Duodenal mucosa (tissue), 2 donors: ENCODE measurements around the gene SUMF1.

Source experiments
- H3K27ac ChIP-seq: one replicate; pipeline ENCODE4 v1.7.0; 2013; ENCODE audit warnings: low read depth, low read length
- H3K27me3 ChIP-seq, 2 donors: one replicate each; pipeline ENCODE4 v1.7.0; 2013; ENCODE audit warnings: low read length in 2 of 2, control low read depth in 1 of 2; ENCODE audit not compliant: insufficient read depth in 2 of 2, control insufficient read depth in 1 of 2
- H3K36me3 ChIP-seq, 2 donors: one replicate each; pipeline ENCODE4 v1.7.0; 2013; ENCODE audit warnings: low read length in 2 of 2, control low read depth in 1 of 2; ENCODE audit not compliant: insufficient read depth in 2 of 2, control insufficient read depth in 1 of 2
- H3K4me1 ChIP-seq, 2 donors: one replicate each; pipeline ENCODE4 v1.7.0; 2013; ENCODE audit warnings: low read length in 2 of 2, control low read depth in 1 of 2; ENCODE audit not compliant: insufficient read depth in 2 of 2, control insufficient read depth in 1 of 2
- H3K4me3 ChIP-seq, 2 donors: one replicate each; pipeline ENCODE4 v1.7.0; 2013; ENCODE audit warnings: low read length in 2 of 2, low read depth in 1 of 2
- H3K9ac ChIP-seq, 2 donors: one replicate each; pipeline ENCODE4 v1.7.0; 2013; ENCODE audit warnings: low read length in 2 of 2, low read depth in 1 of 2
- H3K9me3 ChIP-seq, 2 donors: one replicate each; pipeline ENCODE4 v1.7.0; 2013; ENCODE audit warnings: low read length in 2 of 2, control low read depth in 1 of 2; ENCODE audit not compliant: control insufficient read depth in 1 of 2

The SUMF1 gene

GRCh38 chr3:4408958-4409357 lies 58.1 kb downstream of the SUMF1 start:
- H3K9me3 ChIP-seq, result no peaks in the 10 kb centered on the region
- H3K36me3 ChIP-seq, result peaks cover 0 to 22% of the 10 kb centered on the region in 2 donors
- no peak overlapping the region for H3K4me3 ChIP-seq
- H3K27ac ChIP-seq, result no peak overlapping the region
- no peak overlapping the region for H3K9ac ChIP-seq
- H3K27me3 ChIP-seq, result no peaks in the 10 kb centered on the region
- peaks cover 12 to 13% of the 10 kb centered on the region in 2 donors for H3K4me1 ChIP-seq

DNA sequence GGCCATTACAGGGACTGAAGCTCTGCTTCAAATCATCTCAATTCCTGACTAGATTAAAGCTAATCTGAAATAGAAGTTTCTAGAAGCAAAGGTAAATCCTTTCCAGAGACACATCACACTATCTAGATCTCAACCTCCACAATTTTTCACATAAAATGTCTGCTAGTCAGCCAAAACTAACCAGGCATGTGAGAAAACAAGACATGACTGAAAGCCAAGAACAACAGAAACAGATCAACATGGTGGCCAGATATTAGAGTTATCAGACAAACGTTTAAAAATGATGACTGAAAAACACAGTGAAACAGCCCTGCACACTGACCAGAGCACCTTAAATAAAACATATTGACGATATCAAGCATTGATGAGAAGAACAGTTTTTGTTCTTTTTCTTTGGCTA lies 59.1 kb downstream of the SUMF1 start:
- no peak overlapping the region for H3K9ac ChIP-seq
- H3K9me3 ChIP-seq, result no peaks in the 10 kb centered on the region
- no peak overlapping the region for H3K27ac ChIP-seq
- peaks cover 0 to 24% of the 10 kb centered on the region in 2 donors for H3K36me3 ChIP-seq
- peaks cover 12 to 13% of the 10 kb centered on the region in 2 donors for H3K4me1 ChIP-seq
- H3K27me3 ChIP-seq, result no peaks in the 10 kb centered on the region
- H3K4me3 ChIP-seq, result no peak overlapping the region

GRCh38 chr3:4406746-4407568 lies 60.1 kb downstream of the SUMF1 start:
- no peak overlapping the region for H3K9ac ChIP-seq
- H3K36me3 ChIP-seq, result peaks cover 4 to 33% of the 10 kb centered on the region in 2 donors
- H3K27ac ChIP-seq, result no peak overlapping the region

DNA sequence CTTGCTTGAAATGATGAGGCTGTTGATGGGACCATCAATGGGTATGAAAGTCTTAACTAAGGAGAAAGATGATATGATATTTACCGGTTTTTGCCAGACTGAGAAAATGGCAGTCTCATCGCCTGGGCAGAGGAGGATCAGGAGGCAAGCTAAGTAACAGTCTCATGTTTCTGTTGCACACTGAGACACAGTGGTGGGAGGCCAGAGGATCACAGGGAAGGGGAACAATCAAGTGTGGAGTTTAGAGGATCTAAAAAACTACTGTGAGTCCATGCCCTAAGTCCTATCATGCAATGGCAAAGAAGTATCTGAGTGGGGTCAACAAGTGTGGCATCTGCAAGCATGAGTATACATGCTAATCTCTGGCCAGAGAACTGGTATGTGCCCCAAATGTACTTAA lies 62.2 kb downstream of the SUMF1 start:
- H3K27me3 ChIP-seq, result no peaks in the 10 kb centered on the region
- H3K9me3 ChIP-seq, result no peaks in the 10 kb centered on the region
- H3K9ac ChIP-seq, result no peak overlapping the region
- peaks cover 5 to 28% of the 10 kb centered on the region in 2 donors for H3K36me3 ChIP-seq
- H3K4me1 ChIP-seq, result peaks cover 12 to 13% of the 10 kb centered on the region in 2 donors
- no peak overlapping the region for H3K4me3 ChIP-seq
- no peak overlapping the region for H3K27ac ChIP-seq

More at GRCh38 chr3:4406746-4407568, 60.1 kb downstream of the SUMF1 start:
- no peaks in the 10 kb centered on the region for H3K27me3 ChIP-seq
- H3K4me1 ChIP-seq, result peaks cover 12 to 13% of the 10 kb centered on the region in 2 donors
- no peak overlapping the region for H3K4me3 ChIP-seq
- H3K9me3 ChIP-seq, result no peaks in the 10 kb centered on the region

- Histone ChIP-seq H3K4me3 (no peak overlapping the region), H3K4me1 (peaks cover 0 to under 1% of the 10 kb centered on the region in 2 donors), H3K9ac (no peak overlapping the region), H3K36me3 (peaks cover 5 to 28% of the 10 kb centered on the region in 2 donors), H3K27me3 (no peaks in the 10 kb centered on the region), H3K27ac (no peak overlapping the region), H3K9me3 (no peaks in the 10 kb centered on the region)
Measured at GRCh38 chr3:4401441-4401840, 65.6 kb downstream of the SUMF1 start.

GRCh38 chr3:4399476-4399875 lies 67.6 kb downstream of the SUMF1 start:
- no peaks in the 10 kb centered on the region for H3K4me1 ChIP-seq
- H3K27ac ChIP-seq, result no peak overlapping the region
- no peaks in the 10 kb centered on the region for H3K9me3 ChIP-seq
- no peak overlapping the region for H3K4me3 ChIP-seq
- no peak overlapping the region for H3K9ac ChIP-seq
- peaks cover 5 to 22% of the 10 kb centered on the region in 2 donors for H3K36me3 ChIP-seq
- no peaks in the 10 kb centered on the region for H3K27me3 ChIP-seq

DNA sequence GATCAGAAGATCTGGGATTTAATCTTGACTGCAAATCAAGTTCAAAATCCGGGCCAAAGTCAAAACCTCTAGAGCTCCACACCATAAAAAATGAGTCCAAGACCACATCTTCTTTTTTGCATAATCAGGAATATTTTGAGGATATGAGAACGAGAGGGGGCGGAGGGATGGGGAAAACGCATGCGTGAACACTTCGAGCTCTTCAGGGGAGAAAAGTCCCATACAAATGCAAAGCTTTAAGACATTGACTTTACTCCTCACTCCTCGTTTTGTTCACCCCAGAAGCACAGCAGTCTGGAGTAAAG lies 68.2 kb downstream of the SUMF1 start:
- Histone ChIP-seq H3K4me1 (no peaks in the 10 kb centered on the region), H3K36me3 (peaks cover 5 to 22% of the 10 kb centered on the region in 2 donors), H3K9me3 (no peaks in the 10 kb centered on the region), H3K9ac (no peak overlapping the region), H3K27ac (no peak overlapping the region), H3K4me3 (no peak overlapping the region), H3K27me3 (no peaks in the 10 kb centered on the region)

DNA sequence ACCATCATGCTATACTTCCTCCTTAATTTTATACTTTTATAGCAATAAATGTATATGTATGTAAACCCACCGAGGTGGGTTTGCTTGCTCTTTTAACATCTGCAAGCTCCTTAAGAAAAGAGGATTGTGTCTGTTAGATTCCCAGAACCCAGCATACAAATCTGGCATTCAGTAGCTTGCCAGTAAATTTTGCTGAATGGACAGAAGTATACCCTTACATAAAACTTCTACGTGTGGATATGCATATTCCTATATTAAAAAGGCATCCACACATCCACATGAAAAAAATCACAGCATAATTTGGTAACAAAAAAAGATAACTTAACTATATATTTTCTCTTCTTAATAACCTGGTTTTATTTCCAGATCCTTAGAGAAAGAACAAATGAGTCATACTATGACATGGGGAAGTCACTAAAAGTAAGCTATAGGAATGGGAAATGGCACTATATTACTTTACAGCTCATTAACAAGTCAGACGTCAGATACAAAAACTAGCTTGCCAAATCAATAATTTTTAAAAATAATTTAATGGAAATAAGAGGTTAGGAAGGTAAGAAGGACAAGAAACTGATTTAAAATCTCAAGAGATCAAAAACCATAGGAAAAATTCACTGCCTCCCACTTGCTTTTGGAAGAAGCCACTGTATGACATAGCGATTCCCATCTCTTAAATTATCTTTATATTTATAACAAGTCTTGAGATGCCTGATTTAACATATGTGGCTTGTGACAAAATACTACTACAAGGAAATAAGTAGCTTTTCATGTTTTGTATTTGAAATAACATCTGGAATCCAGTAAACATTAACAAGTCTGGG lies 68.7 kb downstream of the SUMF1 start:
- Histone ChIP-seq H3K9me3 (no peaks in the 10 kb centered on the region), H3K9ac (no peak overlapping the region), H3K36me3 (peaks cover 5 to 18% of the 10 kb centered on the region in 2 donors), H3K27me3 (no peaks in the 10 kb centered on the region), H3K27ac (no peak overlapping the region), H3K4me1 (no peaks in the 10 kb centered on the region), H3K4me3 (no peak overlapping the region)

GRCh38 chr3:4397466-4397865 lies 69.6 kb downstream of the SUMF1 start:
- peaks cover 5 to 10% of the 10 kb centered on the region in 2 donors for H3K36me3 ChIP-seq
- H3K9me3 ChIP-seq, result no peaks in the 10 kb centered on the region
- no peaks in the 10 kb centered on the region for H3K27me3 ChIP-seq
- H3K4me1 ChIP-seq, result no peaks in the 10 kb centered on the region
- no peak overlapping the region for H3K4me3 ChIP-seq
- no peak overlapping the region for H3K27ac ChIP-seq
- H3K9ac ChIP-seq, result no peak overlapping the region

GRCh38 chr3:4396542-4396941 lies 70.5 kb downstream of the SUMF1 start:
- Histone ChIP-seq H3K9ac (no peak overlapping the region), H3K4me1 (no peaks in the 10 kb centered on the region), H3K9me3 (no peaks in the 10 kb centered on the region), H3K36me3 (peaks cover 0 to 3% of the 10 kb centered on the region in 2 donors), H3K27me3 (no peaks in the 10 kb centered on the region), H3K27ac (no peak overlapping the region), H3K4me3 (no peak overlapping the region)
